Epidermal melanocyte (primary cell): ENCODE data around the gene CUBN.
A peak's percentile ranks its signal among the peaks of the same experiment; 100 is the strongest.
"Not testable (repeated sequence)": the region's sequence is repeated elsewhere in the genome, so short reads cannot be mapped to it uniquely, and the experiment has no call there.

Experiments
- DNase-seq: peaks from one replicate; pipeline ENCODE4 v3.0.0; 2011; ENCODE audit warnings: low spot score; ENCODE audit not compliant: insufficient read length

Gene CUBN

DNA sequence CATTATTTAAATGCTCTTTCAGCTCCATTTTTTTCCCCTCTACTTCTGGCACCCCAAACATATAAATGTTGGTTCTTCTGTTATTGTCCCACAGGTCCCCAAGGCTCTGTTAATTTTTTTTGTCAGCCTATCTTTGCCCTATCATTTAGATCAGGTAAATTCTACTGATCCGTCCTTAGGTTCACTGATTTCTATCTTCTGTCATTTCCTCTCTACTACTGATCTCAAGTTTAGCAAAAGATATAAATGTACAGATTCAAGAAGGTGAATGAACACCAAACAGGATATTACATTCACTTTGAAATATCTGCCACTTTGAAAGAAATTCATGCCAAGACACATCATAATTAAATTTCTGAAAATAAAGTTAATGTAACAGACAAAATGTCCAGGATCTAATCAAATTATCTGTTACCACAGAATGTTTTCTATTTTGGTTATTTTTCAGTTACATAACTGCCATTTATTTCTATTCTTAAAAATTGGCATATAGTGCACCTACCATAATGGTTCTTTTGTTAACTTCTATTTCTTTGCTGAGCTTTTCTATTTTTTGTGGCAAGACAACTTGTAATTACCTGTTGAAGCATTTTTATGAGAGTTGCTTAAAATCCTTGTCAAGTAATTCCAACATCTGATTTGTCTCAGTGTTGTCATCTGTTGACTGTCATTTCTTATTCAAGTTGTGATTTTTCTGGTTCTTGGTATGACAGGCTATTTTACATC, 12.1 kb upstream of the CUBN start:
- DNase-seq: no peak

DNA sequence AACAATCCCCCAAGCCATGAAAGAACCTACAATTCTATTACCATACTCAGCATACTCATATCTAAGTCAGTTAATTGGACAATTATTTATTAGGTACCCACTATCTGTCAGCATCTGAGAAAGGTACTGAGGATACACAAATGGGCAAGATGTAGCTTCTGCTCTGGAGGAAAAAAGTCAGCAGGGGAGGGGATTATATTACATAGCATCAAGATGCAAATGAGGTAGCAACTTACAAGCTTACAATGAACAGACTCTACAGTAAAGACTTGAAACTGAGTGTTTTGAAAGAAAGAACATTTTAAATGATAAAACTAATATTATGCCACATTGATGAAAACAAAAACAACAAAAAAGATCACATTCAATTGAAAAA, 10.8 kb upstream of the CUBN start:
- DNase-seq: no peak

DNA sequence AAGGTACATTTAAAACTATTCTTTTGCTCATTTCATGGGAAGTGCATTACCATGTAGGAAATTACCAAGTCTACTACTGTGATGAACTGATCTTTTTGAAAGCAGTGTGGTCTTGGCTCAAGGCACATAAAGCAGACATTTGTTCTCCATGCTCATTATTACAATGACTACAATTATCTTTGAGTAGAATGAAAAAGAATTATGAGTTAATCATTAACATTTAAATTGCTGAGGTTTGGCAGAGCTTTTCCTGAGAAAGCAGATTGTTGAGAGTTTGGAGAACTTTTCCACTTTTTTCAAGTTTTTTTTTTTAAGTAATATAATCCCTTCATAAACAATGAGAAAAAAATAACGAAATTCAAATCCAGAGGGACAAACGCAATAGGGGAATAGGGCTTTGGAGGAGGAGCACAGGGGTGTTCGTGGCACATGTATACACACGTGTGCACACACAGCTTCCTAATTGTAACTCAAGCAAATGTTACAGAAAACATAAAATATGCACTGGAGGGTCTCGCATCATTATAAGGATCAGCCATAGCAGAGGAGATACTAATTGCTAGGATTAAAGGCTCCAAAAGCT, 8.9 kb upstream of the CUBN start:
- DNase-seq: peak; percentile 30

DNA sequence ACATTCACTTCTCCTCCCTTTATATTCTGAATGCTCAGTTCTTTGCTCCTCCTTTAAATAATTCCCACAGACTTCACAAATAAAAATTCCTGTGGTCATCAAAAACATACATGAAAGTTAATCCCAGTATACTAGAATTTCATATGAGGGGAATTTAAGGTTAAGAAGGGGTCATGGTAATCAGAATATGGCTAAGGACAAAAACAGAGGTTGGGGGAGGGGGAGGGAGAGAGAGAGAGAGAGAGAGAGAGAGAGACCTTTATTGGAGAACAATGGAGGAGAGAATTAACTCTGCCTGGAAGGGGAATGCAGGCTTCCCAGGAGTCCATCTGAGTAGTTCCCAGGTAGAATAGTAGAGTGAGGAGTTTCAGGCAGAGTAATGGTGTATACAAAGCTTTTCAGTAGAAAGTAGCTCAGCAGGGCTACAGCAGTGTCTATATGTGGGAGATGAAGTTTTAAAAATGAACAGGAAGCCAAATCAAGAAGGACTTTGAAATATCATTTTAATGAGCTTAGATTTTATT, 5.2 kb upstream of the CUBN start:
- no peak for DNase-seq

DNA sequence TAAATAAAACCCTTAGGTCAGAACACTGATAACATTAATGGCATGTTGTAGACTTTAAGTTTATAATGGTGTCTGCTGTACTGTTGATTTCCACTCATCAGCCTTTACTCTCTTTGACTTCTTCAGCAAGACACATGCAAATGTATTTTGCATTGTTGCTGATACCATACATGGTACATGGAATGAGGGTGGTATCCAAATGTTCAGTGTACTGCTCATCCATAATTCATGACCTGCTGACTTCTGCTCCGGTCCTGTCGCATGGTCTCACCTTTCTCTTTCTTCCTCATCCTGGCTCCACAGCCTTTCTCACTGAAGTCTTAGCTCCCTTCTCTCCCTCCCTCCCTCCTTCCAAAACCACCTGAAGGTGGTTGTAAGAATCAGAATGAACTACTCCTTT, 4.7 kb upstream of the CUBN start:
- no peak for DNase-seq

DNA sequence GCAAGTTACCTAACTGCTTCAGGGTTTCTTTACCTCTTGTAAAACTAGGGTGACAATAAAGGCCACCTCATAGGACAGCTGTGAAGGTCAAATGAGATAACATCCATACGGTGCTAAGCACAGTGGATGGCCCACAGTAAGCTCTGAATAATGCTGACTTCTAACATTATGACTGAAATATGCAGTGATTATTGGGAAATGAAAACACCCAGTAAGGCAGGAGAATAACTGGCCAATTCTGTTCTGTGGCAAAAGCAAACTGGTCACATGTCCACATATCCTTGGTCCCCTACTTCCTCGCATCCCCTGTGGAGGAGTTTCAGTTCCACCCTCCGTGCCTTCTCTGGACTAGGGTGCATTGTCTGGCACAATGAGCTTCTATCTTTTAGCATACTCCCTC, 1.4 kb downstream of the CUBN start:
- peak; percentile 42 for DNase-seq

DNA sequence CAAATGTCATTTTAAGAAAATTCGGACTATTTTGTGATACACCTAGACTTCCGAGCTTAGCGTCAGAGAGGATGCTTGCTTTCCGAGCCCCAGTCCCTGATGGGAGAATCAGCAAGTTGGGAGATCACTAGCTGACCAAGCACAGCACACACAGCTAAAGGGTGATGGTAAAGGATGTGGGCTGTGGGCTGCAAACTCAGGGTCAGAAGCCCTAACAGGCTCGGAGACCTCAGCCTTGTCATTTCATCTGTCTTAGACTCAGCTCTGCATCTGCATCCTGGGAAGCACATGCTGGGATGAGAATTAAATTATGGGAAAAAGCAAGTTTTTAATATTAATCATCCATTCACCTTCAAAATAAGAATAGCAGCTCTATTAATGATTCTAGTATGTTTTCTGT, 3.3 kb downstream of the CUBN start:
- no peak for DNase-seq

DNA sequence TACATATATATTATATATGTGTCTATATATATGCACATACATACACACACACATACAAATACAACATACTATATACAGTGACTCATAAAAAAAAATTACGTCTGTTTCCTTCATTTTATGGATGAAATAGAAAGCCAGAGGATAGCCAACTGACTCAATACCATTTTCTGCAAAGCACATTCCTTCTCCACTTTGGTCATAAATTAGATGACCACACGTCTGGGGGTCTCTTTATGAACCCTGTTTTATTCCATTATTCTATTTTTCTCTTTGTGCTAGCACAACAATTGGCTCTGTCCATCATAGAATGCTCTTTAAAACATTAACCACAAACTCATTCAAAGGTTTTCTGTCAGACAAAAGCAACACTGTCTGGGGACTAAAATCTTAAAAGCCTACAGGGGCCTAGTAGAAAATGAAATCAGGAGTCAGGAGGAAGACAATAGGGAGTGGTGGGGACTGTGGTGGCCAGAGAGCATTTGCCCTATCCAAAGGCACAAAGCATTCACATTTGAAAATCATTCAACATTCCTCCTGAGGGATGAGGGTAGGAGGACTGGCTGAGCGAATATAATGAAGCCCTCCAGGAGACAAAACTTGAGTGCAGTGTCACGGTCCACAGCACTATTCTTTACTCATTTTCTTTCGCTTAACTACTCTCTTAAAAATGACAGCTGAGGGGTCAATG, 4.3 kb downstream of the CUBN start:
- DNase-seq: no peak

DNA sequence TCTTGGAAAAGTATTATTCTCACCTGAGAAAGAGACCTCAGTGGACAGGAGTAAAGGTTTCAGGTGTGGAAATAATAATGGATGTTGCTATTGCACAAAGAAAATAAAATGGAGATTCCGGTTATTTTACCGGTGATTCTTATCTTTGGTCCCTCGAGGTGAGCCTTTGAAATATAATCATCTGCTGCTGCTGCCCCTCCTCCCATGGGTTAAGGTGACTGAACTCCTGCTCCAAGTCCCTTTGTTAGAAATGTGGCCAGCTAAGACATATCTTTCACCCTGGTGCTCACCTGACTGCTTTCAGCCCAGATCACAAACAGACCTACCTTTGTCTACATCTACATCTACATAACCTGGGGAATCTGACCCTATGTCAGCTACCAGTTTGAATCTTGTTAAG, 5.7 kb downstream of the CUBN start:
- no peak for DNase-seq

DNA sequence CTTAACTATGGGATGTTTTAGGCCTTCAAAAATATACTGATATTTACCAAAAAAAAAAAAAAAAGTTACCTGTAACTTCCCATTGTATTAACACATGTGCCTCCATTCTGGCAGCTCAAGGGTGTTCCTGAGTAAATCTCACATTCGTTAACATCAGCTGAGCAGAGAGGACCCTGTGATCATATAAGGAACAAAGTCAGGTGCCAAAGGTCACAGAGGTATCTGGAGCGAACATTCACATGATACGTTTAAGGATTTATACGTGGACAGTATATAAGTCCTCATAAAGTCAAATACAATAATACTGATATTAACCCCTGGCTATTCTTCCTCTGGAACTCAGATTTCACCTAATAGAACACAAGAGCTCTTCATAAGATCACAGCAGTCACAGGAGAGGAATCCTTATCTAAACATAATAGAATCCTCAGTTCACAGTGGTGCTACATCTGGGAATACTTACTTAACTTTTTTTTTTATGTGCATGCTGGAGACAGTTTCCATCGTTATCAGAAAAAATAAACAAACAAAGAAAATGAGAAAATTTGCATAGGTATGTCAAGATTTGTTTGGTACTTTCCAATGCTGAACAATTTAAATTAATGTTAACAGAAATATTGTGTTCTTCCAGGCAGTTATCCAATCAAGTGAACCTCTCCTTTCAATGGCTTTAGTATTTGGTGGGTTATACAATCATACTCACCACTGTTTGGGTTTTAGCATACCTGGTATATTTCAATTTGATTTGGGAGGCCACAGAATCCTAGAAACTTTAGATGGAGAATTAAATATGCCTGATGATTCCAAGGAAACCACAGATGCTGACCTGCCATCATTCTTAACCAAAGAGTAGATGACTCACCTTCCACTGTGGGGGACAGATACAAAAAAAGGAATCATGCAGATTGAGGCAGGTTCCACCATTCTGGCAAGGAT, 6.6 kb downstream of the CUBN start:
- no peak for DNase-seq

DNA sequence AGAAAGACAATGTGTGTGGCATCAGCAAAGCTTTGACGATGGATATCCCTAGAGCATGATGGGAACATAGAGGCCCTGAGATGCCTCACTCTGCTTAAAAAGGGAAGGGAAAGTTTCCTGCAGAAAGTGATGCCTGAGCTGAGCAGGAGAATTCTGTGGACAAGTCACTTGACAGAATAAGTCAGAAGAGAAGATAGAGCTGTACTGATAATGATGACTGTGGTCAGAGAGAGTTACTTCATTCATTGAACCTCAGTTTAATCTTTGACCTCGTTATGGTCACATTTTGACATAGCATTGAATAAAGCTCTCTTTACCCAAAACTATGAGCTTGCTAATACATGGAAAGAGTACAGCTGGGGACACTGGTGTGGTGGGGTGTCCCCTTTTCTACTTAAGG, 7.6 kb downstream of the CUBN start:
- DNase-seq: no peak

DNA sequence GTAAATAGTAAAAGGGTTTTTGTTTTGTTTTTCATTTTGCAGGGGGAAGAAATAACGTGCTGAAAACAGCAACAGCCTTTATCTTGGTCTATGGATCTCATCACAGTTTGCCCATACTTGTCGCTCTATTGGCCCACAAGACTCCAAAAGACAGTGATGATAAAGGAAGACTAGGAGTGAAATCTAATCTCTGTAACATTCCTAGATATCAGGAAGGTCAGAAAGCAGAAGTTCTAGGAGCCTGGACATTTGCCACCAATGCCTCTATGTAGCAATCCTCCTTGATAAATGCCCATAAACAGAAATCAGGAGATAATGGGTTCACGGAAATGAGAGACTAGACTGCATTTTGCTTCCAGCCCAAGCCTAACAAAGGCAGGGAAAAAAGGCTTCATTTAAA, 8.9 kb downstream of the CUBN start:
- DNase-seq: no peak

DNA sequence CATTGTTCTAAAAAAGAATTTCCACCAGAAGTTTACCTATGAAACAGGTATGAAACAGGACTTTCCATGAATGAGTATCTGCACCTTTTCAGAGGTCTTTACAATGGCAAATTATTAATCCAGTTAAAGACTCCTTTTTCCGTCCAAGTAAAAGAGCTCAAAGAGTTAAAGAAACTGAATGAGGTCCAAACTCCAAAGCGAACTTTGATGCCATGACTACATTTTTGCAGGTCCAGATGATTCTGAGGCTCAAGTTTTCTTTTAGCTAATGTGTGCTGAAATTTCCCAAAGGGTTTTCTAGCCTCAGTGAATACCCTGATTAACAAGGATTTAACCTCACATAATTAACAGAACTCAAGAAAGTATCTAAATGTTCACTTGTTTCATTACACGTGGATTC, 9.8 kb downstream of the CUBN start:
- DNase-seq: no peak

DNA sequence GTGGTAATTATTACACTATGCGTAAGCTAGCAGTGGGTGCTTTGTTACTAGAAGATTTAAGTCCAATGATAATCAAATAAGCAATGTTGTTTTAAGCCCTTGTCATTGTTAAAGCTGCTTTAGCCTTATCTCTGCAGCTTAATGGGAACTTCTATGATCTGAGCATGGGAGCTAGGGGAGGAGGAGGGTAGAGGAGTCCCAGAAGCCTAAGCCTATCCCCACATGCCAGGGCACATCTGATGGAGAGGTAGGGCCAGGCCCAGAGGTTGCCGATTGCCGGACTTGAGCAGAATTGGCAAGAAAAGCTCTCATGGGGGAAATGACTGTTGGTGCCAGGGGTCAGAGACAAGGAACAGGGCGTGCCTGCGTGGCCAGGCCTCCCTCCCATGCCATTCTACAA, 13.4 kb downstream of the CUBN start:
- DNase-seq: no peak

DNA sequence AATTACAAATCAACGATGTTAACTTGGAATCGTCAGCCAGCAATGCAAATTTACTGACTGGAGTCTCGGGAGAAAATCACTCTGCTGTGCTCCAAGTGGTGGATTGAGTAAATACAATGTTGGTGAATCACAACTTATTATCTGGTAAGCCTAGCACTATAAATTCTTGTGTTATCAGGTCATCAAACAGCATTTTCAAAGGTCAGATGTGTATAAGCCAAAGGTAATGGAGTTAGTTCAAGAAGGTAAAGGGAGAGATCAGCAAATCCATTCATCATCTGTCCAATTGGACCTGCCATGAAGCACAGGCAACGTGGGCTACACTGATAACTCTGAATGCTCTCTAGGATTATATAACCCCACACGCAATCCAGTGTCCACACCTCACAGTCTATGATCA, 13.9 kb downstream of the CUBN start:
- DNase-seq: no peak

DNA sequence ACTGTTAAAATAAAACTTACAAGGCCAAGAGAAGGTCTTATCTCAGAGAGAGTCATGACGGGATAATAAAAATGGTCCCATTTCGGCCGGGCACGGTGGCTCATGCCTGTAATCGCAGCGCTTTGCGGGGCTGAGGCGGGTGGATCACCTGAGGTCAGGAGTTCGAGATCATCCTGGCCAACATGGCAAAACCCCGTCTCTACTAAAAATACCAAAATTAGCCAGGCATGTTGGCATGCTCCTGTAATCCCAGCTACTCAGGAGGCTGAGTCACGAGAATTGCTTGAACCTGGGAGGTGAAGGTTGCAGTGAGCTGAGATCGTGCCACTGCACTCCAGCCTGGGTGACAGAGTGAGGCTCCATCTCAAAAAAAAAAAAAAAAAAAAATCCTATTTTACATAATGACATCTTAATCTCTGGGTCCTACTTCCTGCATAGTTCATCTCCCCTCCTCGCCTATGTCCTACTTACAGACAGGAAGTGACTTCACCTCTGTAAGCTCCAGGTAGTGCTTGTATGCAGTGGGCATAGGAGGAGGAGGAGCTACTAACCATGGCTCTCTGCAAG, 14.7 kb downstream of the CUBN start:
- DNase-seq: not testable (repeated sequence)

DNA sequence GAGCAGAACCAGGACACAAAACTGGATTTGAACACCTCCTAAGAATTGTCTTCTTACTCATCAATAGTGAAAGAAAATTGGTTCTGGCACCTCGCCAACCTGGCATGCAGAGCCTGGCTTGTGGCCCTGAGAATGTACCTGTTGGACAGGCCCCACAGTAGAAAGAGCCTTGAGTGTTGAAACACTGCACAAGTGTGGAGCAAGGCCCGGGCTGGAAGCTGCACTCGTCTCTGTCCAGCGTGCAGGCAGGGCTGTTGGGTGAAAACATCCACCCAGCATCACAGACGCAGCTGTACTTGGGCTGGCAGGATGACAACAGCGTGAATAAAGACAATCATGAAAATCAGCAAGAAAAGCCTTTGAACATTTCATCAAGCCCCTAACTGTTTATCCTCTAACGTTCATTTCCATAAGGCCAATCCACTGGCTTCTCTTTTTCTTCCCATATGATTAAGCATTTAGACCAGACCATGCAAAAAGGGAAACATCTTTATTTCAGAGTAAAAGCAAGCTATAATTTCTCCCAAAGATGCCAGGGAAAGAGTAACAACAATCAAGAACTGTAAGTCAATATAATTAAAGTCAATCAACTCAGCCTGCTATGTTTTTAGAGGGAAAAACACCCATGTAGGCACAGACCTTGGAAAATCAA, 15.6 kb downstream of the CUBN start:
- no peak for DNase-seq

DNA sequence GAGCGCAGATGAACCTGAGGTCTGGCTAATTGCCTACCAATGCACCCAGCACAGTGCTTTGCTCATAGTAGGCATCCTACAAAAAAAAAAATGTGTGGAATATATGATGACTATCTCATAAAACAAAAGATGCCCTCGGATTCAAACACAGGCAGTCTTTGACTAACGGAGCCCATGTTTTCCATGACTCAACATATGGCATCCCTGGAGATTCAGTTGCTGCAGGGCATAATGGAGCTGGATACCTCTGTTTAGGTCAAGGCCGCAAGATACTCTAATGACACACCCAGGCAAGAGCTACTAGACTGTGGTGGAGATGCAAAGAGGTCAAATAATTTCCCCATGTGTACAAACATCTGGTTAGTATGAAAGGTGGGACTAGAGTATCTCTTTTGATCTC, 16.3 kb downstream of the CUBN start:
- DNase-seq: no peak

DNA sequence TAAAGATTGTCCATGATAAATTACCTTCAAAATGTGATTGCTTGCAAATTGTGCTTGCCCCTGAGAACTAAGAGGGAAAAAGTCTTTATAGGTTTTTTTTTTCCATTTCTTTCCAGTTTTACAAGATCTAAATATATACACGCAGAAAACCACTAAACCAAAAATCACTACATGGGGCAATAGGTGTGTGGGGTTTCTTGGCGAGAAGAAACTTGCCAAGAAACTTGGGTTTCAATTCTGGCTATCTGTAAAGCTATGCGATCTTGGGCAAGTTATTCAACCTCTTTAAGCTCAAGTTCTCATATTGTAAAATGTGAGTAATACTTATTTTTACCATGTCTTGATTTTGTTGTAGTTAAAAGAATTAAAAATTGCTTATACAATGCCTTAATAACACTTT, 17.0 kb downstream of the CUBN start:
- DNase-seq: no peak

DNA sequence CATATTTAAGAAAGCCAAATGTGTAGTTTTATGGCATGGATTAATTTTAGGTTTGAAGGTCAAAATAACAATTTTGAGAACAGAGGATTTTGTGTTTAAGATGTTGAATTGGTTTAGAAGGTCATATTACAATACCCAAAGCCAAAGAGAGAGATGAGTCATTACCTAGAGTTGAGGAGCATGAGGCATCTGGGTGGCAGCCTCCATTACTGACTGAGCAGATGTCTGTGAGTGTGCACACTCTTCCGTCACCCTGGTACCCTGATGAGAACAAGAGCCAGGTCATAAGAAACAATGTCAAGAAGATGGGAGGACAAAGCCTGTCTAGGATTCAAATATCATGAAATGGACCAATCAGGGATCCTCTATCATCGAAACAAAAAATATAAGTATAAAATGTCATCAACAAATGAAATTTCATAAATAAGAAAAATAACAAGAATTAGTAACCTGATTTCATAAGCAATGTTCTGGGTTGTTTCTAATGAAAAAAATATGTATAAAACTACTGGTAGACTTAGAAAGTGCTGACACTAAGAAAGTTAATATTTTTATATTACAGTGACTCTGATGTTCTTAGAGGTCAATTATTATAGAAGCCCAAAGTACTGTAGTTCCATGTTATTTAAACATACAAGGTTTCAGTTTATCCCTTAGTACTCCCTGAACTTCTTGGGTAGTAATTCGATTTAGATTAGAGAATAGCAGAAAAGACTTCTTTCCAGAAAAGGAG, 20.0 kb downstream of the CUBN start:
- DNase-seq: peak; percentile 48
